Measurements from ENCODE around the gene DUSP23.

DNA sequence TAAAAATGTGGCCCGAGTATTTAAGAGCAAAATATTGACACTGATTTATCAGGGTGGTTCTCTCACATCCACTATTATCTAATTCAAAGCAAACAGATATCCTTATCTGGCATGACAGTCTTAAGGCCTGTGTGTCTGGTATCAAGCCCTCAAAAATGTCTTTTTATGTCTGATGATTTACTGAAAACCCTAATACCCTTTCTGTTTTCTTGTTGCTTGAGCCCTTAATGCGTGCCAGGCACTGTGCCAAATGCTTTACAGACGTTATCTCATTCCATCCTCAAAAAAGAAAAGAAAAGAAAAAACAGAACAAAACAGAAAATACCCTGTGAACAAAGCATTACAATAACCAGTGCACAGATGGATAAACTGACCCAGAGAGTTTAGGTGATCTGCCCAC lies 5.7 kb downstream of the DUSP23 start:
- TF ChIP-seq TAF1 (IDR thresholded peaks at IDR 0.05; ENCODE audit: borderline replicate concordance, insufficient read depth, low read length) = no peak
- no peak for TF ChIP-seq POLR2AphosphoS5 (IDR thresholded peaks at IDR 0.05; ENCODE audit: low read depth, low read length)
- no peak for TF ChIP-seq SIN3A (IDR thresholded peaks at IDR 0.05; ENCODE audit: borderline replicate concordance, insufficient read depth, low read length)

Measured in PFSK-1 (cell line).